Left ventricle myocardium inferior (tissue), 1 donor: ENCODE measurements around the gene TRIM69. TPM values are rescaled to one million over a fixed set of nuclear protein-coding genes. Genes with fewer than 3 reads are reported as not detected.

Source experiments
- DNase-seq: peaks from one replicate; pipeline ENCODE4 v3.0.0-alpha.2; 2020
- H3K27ac ChIP-seq: fragments of 200-600 bp; replicated peaks from 2 replicates; pipeline ENCODE4 v1.8.0; 2021
- H3K27me3 ChIP-seq: fragments of 200-600 bp; 2 replicates; pipeline ENCODE4 v1.8.0; 2021; ENCODE audit warnings: low read depth
- H3K36me3 ChIP-seq: fragments of 200-600 bp; 2 replicates; pipeline ENCODE4 v1.8.0; 2021
- H3K4me1 ChIP-seq: fragments of 200-600 bp; 2 replicates; pipeline ENCODE4 v1.8.0; 2021
- H3K4me3 ChIP-seq: fragments of 200-600 bp; 2 replicates; pipeline ENCODE4 v1.8.0; 2021; ENCODE audit warnings: mild to moderate bottlenecking, moderate library complexity
- H3K9me3 ChIP-seq: fragments of 200-600 bp; replicated peaks from 2 replicates; pipeline ENCODE4 v1.8.0; 2021
- CTCF ChIP-seq: fragments of 200-600 bp; IDR thresholded peaks from 2 replicates; pipeline ENCODE4 v1.8.0; 2021; ENCODE audit warnings: antibody characterized with exemption, mild to moderate bottlenecking, borderline replicate concordance
- intact Hi-C: fragments of 100-400 bp; cut with micrococcal nuclease; formaldehyde crosslinking; loops from one replicate; pipeline ENCODE4 v1.11.0; 2022
- total RNA-seq: library from RNA; stranded (reverse); fragmentation: NEBNext Ultra II Directional; extraction: Animal tissue kit (Norgen Biotek cat#: 25700); gene quantifications from one replicate; pipeline ENCODE4 v1.2.1, GENCODE V29; 2021
- donor health status: DM: no; HTN: yes; CAD: no; lungs with severe emphysema.

The TRIM69 gene
- total RNA-seq, 1 donor from 2014 or later, result 57.6 TPM

- no peaks in the 10 kb centered on the region for H3K27me3 ChIP-seq
- H3K4me1 ChIP-seq, result peaks cover 77% of the 10 kb centered on the region
- no peaks in the 10 kb centered on the region for H3K9me3 ChIP-seq
- H3K27ac ChIP-seq, result peak overlapping the region; percentile 99
- intact Hi-C loops, result loop anchor here (2.0 kb wide), 1 partner anchor 14 kb away; no protein-coding TSS in a partner anchor
- peak; percentile 29 for TF ChIP-seq CTCF
- peak overlapping the region; percentile 92 for H3K4me3 ChIP-seq
- DNase-seq, result no peak
- H3K36me3 ChIP-seq, result peaks cover 32% of the 10 kb centered on the region
Observed at GRCh38 chr15:44713006-44713966, 23.0 kb upstream of the TRIM69 start.

- Histone ChIP-seq H3K36me3 (peaks cover 41% of the 10 kb centered on the region), H3K4me1 (peaks cover 85% of the 10 kb centered on the region), H3K27me3 (no peaks in the 10 kb centered on the region), H3K27ac (peak overlapping the region; percentile 99), H3K9me3 (no peaks in the 10 kb centered on the region), H3K4me3 (peak overlapping the region; percentile 92)
- DNase-seq, result no peak
- intact Hi-C loops, result no loop called here
- no peak for TF ChIP-seq CTCF
Observed at GRCh38 chr15:44715142-44715796, 21.1 kb upstream of the TRIM69 start.

GRCh38 chr15:44715797-44716334 is 20.5 kb upstream of the TRIM69 start:
- H3K4me1 ChIP-seq, result peaks cover 79% of the 10 kb centered on the region
- no peak for TF ChIP-seq CTCF
- H3K9me3 ChIP-seq, result no peaks in the 10 kb centered on the region
- peaks cover 41% of the 10 kb centered on the region for H3K36me3 ChIP-seq
- no peaks in the 10 kb centered on the region for H3K27me3 ChIP-seq
- H3K27ac ChIP-seq, result peak overlapping the region; percentile 99
- H3K4me3 ChIP-seq, result peak overlapping the region; percentile 92
- intact Hi-C loops, result no loop called here
- no peak for DNase-seq

GRCh38 chr15:44716983-44717602 is 19.2 kb upstream of the TRIM69 start:
- TF ChIP-seq CTCF, result no peak
- Histone ChIP-seq H3K4me3 (no peak overlapping the region), H3K36me3 (peaks cover 41% of the 10 kb centered on the region), H3K27ac (peak overlapping the region; percentile 99), H3K4me1 (peaks cover 69% of the 10 kb centered on the region), H3K27me3 (no peaks in the 10 kb centered on the region), H3K9me3 (no peaks in the 10 kb centered on the region)
- intact Hi-C loops, result no loop called here
- no peak for DNase-seq
